Natural killer cell (primary cell): Measurements from ENCODE around the gene PPP2R2C. TPM values are rescaled to one million over a fixed set of nuclear protein-coding genes. Genes with fewer than 3 reads are reported as not detected.

Experiments used
- ATAC-seq, 3 donors: fragments of 150-1000 bp in 2 of 3; fragments of 200-7000 bp in 1 of 3; cut with Tn5 transposase; 1 replicate in 1 of 3; 2 replicates in 2 of 3; pipeline ENCODE4 v1.10.0; 2021; ENCODE audit warnings: mild to moderate bottlenecking in 2 of 3, moderate library complexity in 2 of 3
- DNase-seq, 2 donors: peaks; one replicate each; pipeline versions ENCODE4 v3.0.0 to v3.0.0-alpha.2; 2013 to 2021; ENCODE audit warnings: mixed read lengths in 1 of 2
- H3K27ac ChIP-seq: one replicate; pipeline ENCODE4 v1.5.1; 2013; ENCODE audit warnings: mild to moderate bottlenecking, low read length
- H3K27me3 ChIP-seq: one replicate; pipeline ENCODE4 v1.6.1; 2013; ENCODE audit warnings: low read length; ENCODE audit not compliant: control insufficient read depth, insufficient read depth
- H3K36me3 ChIP-seq: one replicate; pipeline ENCODE4 v1.6.1; 2013; ENCODE audit warnings: low read length; ENCODE audit not compliant: control insufficient read depth, insufficient read depth
- H3K4me1 ChIP-seq: one replicate; pipeline ENCODE4 v1.6.1; 2013; ENCODE audit warnings: low read length; ENCODE audit not compliant: control insufficient read depth, insufficient read depth
- H3K4me3 ChIP-seq: one replicate; pipeline ENCODE4 v1.5.1; 2013; ENCODE audit warnings: low read length
- H3K9me3 ChIP-seq: one replicate; pipeline ENCODE4 v1.6.1; 2013; ENCODE audit warnings: low read length; ENCODE audit not compliant: control insufficient read depth, insufficient read depth
- H3K27ac Mint-ChIP-seq, 2 donors: one replicate each; pipeline ENCODE4 v1.8.0; 2022; ENCODE audit warnings: mild to moderate bottlenecking in 2 of 2, mixed read lengths in 2 of 2, moderate library complexity in 1 of 2
- H3K27me3 Mint-ChIP-seq, 2 donors: one replicate each; pipeline ENCODE4 v1.8.0; 2022; ENCODE audit warnings: low read depth in 2 of 2, mixed read lengths in 2 of 2
- H3K36me3 Mint-ChIP-seq: one replicate; pipeline ENCODE4 v1.8.0; 2022; ENCODE audit warnings: mixed read lengths
- H3K4me1 Mint-ChIP-seq, 2 donors: one replicate each; pipeline ENCODE4 v1.8.0; 2022; ENCODE audit warnings: mixed read lengths in 2 of 2
- H3K4me3 Mint-ChIP-seq: one replicate; pipeline ENCODE4 v1.8.0; 2022; ENCODE audit warnings: mild to moderate bottlenecking, moderate library complexity, mixed read lengths
- H3K9me3 Mint-ChIP-seq, 2 donors: one replicate each; pipeline ENCODE4 v1.8.0; 2022; ENCODE audit warnings: mixed read lengths in 2 of 2
- WGBS: methylation state at CpG from one replicate; pipeline ENCODE4 v1.1.7; 2013; ENCODE audit warnings: missing lambda C conversion rate; ENCODE audit not compliant: insufficient coverage; 5-methylcytosine and 5-hydroxymethylcytosine counted together
- intact Hi-C: fragments of 100-400 bp; cut with micrococcal nuclease; formaldehyde crosslinking; loops from one replicate; pipeline ENCODE4 v1.14.2; 2022
- total RNA-seq, 4 donors: library from RNA; stranded (reverse); fragments of 120-200 nt in 1 of 4; gene quantifications; one replicate each; pipeline versions ENCODE4 v1.2.3 to v1.2.4, GENCODE V29; 2013 to 2022
- TF ChIP-seq, protein P1 (sequence below): fragments of 200-600 bp; IDR thresholded peaks from one replicate; pipeline ENCODE4 v1.8.0; 2022; ENCODE audit warnings: antibody characterized with exemption

PPP2R2C gene
- total RNA-seq, 3 donors from 2014 or later (not counting 1 experiment from before 2014, with no cell fraction given): not detected

DNA sequence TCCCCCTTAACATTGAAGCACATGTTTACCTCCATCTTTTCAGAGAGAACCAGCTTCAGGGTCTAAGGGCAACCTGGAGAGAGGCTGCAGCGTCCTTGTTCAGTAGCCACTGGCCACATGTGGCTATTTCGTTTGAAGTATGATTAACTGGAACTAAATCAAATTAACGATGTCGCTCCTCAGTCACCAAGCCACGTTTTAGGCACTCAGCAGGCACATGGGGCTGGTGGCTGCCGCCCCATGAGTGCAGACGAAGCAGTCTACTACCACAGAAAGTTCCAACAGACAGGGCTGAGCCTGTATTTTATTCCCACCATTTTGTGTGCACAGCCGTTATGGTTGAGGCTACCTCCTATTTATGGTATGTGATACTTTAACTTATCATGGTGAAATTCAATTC, 103.4 kb downstream of the PPP2R2C start:
- H3K4me3 ChIP-seq: no peak overlapping the region
- H3K27ac ChIP-seq: no peak overlapping the region
- Mint-ChIP-seq H3K36me3 (no peaks in the 10 kb centered on the region), H3K27me3 (peaks cover 7 to 17% of the 10 kb centered on the region in 2 donors), H3K4me1 (peaks cover 0 to 1% of the 10 kb centered on the region in 2 donors), H3K9me3 (no peaks in the 10 kb centered on the region), H3K4me3 (no peak overlapping the region), H3K27ac (no peak overlapping the region)
- WGBS: 69% methylated on average over 7 of the region's 8 CpGs
- no peaks in the 10 kb centered on the region for H3K9me3 ChIP-seq
- TF ChIP-seq, protein P1, sequence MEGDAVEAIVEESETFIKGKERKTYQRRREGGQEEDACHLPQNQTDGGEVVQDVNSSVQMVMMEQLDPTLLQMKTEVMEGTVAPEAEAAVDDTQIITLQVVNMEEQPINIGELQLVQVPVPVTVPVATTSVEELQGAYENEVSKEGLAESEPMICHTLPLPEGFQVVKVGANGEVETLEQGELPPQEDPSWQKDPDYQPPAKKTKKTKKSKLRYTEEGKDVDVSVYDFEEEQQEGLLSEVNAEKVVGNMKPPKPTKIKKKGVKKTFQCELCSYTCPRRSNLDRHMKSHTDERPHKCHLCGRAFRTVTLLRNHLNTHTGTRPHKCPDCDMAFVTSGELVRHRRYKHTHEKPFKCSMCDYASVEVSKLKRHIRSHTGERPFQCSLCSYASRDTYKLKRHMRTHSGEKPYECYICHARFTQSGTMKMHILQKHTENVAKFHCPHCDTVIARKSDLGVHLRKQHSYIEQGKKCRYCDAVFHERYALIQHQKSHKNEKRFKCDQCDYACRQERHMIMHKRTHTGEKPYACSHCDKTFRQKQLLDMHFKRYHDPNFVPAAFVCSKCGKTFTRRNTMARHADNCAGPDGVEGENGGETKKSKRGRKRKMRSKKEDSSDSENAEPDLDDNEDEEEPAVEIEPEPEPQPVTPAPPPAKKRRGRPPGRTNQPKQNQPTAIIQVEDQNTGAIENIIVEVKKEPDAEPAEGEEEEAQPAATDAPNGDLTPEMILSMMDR: no peak
- no peaks in the 10 kb centered on the region for H3K4me1 ChIP-seq
- DNase-seq (no peak), ATAC-seq (no peak)
- no peaks in the 10 kb centered on the region for H3K27me3 ChIP-seq
- intact Hi-C loops: no loop called here
- no peaks in the 10 kb centered on the region for H3K36me3 ChIP-seq

- Mint-ChIP-seq H3K4me3 (no peak overlapping the region), H3K27me3 (peaks cover 10 to 21% of the 10 kb centered on the region in 2 donors), H3K27ac (no peak overlapping the region), H3K36me3 (no peaks in the 10 kb centered on the region), H3K9me3 (no peaks in the 10 kb centered on the region), H3K4me1 (peaks cover 0 to 4% of the 10 kb centered on the region in 2 donors)
- Histone ChIP-seq H3K4me3 (no peak overlapping the region), H3K36me3 (no peaks in the 10 kb centered on the region), H3K27ac (no peak overlapping the region), H3K27me3 (no peaks in the 10 kb centered on the region), H3K4me1 (no peaks in the 10 kb centered on the region), H3K9me3 (no peaks in the 10 kb centered on the region)
- ATAC-seq: no peak
- TF ChIP-seq, protein P1: no peak
- 80% methylated on average over 11 of the region's 12 CpGs for WGBS
- intact Hi-C loops: no loop called here
- no peak for DNase-seq
These were observed 103.8 kb downstream of the PPP2R2C start for GRCh38 chr4:6368601-6369000.

GRCh38 chr4:6368096-6368495, 104.3 kb downstream of the PPP2R2C start:
- no peaks in the 10 kb centered on the region for H3K4me1 ChIP-seq
- no peak overlapping the region for H3K27ac Mint-ChIP-seq
- H3K27me3 ChIP-seq: no peaks in the 10 kb centered on the region
- TF ChIP-seq, protein P1: no peak
- ATAC-seq: no peak
- no peaks in the 10 kb centered on the region for H3K9me3 ChIP-seq
- no peaks in the 10 kb centered on the region for H3K36me3 Mint-ChIP-seq
- H3K36me3 ChIP-seq: no peaks in the 10 kb centered on the region
- no peak overlapping the region for H3K4me3 Mint-ChIP-seq
- peaks cover 10 to 21% of the 10 kb centered on the region in 2 donors for H3K27me3 Mint-ChIP-seq
- no peak overlapping the region for H3K27ac ChIP-seq
- WGBS: 78% methylated on average over 10 of the region's 10 CpGs
- DNase-seq: no peak
- H3K9me3 Mint-ChIP-seq: no peaks in the 10 kb centered on the region
- intact Hi-C loops: no loop called here
- peaks cover 0 to 4% of the 10 kb centered on the region in 2 donors for H3K4me1 Mint-ChIP-seq
- no peak overlapping the region for H3K4me3 ChIP-seq

DNA sequence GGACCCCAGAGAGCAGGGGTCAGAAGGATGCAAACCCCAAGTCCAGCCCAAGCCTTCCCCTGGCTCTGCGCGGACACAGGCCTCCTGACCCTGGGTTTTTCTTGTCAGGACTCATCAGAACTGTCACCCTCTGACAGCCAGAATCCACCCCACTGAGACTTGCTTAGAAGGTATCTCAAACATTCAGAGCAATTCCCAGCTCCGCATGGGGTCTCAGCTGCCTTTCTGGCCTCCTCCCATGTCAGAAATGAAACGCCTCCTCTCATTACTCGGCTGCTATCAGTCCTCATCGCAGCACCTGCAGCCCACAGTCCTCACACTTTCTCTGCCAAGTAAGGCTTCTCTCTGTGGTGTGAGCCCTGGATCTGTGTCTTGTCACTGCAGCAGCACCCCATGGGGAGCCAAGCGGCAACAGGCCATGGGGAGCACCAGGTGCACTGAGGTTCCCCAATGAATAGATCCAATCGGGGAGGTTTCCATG, 105.0 kb downstream of the PPP2R2C start:
- WGBS: 39% methylated on average over 8 of the region's 8 CpGs

More for the DNA sequence above, 105.0 kb downstream of the PPP2R2C start:
- Histone ChIP-seq H3K27ac (no peak overlapping the region), H3K4me1 (no peaks in the 10 kb centered on the region), H3K4me3 (no peak overlapping the region), H3K9me3 (no peaks in the 10 kb centered on the region), H3K27me3 (no peaks in the 10 kb centered on the region), H3K36me3 (no peaks in the 10 kb centered on the region)
- Mint-ChIP-seq H3K4me3 (no peak overlapping the region), H3K4me1 (peaks cover 0 to 4% of the 10 kb centered on the region in 2 donors), H3K9me3 (no peaks in the 10 kb centered on the region), H3K27me3 (peaks cover 10 to 21% of the 10 kb centered on the region in 2 donors), H3K27ac (no peak overlapping the region), H3K36me3 (no peaks in the 10 kb centered on the region)
- ATAC-seq (no peak), DNase-seq (no peak)
- TF ChIP-seq, protein P1: no peak
- intact Hi-C loops: no loop called here
